ENCODE measurements around the gene DDX23.

DDX23 gene

DNA sequence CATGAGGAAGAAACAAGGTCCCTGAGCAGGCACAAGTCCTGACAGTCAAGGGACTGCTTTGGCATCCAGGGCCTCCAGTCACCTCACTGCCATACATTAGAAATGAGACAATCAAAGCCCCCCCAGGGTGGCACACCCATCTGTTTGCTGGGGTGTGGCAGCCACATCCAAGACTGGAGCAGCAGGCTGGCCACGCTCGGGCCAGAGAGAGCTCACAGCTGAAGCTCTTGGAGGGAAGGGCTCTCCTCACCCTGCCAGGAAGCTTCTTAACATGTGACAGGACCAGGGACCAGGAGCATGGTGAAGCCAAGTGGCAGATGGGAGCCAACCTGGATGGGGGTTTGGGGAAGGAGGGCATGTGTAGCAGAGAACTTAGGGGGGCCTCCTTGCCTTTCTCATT is 23.7 kb downstream of the DDX23 start:
- H3K4me1 ChIP-seq (ENCODE audit: low read depth, poor library complexity, severe bottlenecking): no peaks in the 10 kb centered on the region
- H3K36me3 ChIP-seq (ENCODE audit: insufficient read depth): peaks cover 20% of the 10 kb centered on the region; the same call in 1 of the 2 replicates
- TF ChIP-seq, protein P1, sequence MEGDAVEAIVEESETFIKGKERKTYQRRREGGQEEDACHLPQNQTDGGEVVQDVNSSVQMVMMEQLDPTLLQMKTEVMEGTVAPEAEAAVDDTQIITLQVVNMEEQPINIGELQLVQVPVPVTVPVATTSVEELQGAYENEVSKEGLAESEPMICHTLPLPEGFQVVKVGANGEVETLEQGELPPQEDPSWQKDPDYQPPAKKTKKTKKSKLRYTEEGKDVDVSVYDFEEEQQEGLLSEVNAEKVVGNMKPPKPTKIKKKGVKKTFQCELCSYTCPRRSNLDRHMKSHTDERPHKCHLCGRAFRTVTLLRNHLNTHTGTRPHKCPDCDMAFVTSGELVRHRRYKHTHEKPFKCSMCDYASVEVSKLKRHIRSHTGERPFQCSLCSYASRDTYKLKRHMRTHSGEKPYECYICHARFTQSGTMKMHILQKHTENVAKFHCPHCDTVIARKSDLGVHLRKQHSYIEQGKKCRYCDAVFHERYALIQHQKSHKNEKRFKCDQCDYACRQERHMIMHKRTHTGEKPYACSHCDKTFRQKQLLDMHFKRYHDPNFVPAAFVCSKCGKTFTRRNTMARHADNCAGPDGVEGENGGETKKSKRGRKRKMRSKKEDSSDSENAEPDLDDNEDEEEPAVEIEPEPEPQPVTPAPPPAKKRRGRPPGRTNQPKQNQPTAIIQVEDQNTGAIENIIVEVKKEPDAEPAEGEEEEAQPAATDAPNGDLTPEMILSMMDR (conservative IDR thresholded peaks at IDR 0.05; ENCODE audit: low read depth, low read length): no peak
- H3K4me2 ChIP-seq: no peak overlapping the region
- H4K20me1 ChIP-seq (ENCODE audit: insufficient read depth): no peaks in the 10 kb centered on the region
- H2AFZ ChIP-seq (ENCODE audit: low read depth): no peak overlapping the region
- no peak overlapping the region for H3K9ac ChIP-seq
- H3K4me3 ChIP-seq (IDR thresholded peaks at IDR 0.05; ENCODE audit: insufficient read depth, low read depth, low read length): no peak overlapping the region
- no peaks in the 10 kb centered on the region for H3K27me3 ChIP-seq (ENCODE audit: insufficient read depth, low read depth)
- H3K79me2 ChIP-seq (ENCODE audit: insufficient read depth, low read depth): no peaks in the 10 kb centered on the region
- H3K27ac ChIP-seq: no peak overlapping the region

DNA sequence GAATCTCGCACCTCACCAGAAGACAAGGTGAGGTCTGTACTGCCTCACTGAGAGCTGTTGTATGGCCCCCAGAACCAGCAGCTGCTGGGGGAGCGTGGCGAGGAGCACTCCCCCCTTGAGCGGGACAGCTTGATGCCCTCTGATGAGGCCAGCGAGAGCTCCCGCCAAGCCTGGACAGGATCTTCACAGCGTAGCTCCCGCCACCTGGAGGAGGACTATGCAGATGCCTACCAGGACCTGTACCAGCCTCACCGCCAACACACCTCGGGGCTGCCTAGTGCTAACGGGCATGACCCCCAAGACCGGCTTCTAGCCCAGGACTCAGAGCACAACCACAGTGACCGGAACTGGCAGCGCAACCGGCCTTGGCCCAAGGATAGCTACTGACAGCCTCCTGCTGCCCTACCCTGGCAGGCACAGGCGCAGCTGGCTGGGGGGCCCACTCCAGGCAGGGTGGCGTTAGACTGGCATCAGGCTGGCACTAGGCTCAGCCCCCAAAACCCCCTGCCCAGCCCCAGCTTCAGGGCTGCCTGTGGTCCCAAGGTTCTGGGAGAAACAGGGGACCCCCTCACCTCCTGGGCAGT is 24.4 kb downstream of the DDX23 start:
- H3K4me2 ChIP-seq: no peak overlapping the region

DNA sequence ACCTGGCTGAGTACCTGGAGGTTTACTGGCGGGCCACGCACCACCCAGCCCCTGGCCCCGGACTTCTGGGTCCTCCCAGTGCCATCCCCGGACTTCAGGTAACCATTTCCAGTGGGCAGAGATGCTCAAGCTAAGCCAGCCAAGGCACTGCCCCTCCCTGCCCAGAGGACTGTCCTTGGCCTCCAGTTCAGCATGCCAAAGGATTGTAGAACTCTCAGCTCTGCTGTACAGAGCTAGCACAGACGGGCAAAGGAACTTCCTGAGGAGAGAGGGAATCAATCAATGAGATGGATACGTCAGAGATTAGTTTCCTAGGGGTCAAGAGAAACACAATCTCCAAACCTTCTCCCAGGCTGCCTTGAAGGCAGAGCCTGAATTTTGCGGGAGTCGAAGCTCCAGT is 24.9 kb downstream of the DDX23 start:
- H3K36me3 ChIP-seq (ENCODE audit: insufficient read depth): peaks cover 9% of the 10 kb centered on the region; the same call in 1 of the 2 replicates
- H2AFZ ChIP-seq (ENCODE audit: low read depth): no peak overlapping the region
- no peak overlapping the region for H3K27ac ChIP-seq
- H3K4me3 ChIP-seq (IDR thresholded peaks at IDR 0.05; ENCODE audit: insufficient read depth, low read depth, low read length): no peak overlapping the region
- no peaks in the 10 kb centered on the region for H4K20me1 ChIP-seq (ENCODE audit: insufficient read depth)
- H3K9ac ChIP-seq: no peak overlapping the region
- no peaks in the 10 kb centered on the region for H3K79me2 ChIP-seq (ENCODE audit: insufficient read depth, low read depth)
- H3K4me1 ChIP-seq (ENCODE audit: low read depth, poor library complexity, severe bottlenecking): no peaks in the 10 kb centered on the region
- TF ChIP-seq, protein P1 (conservative IDR thresholded peaks at IDR 0.05; ENCODE audit: low read depth, low read length): no peak
- no peak overlapping the region for H3K4me2 ChIP-seq
- no peaks in the 10 kb centered on the region for H3K27me3 ChIP-seq (ENCODE audit: insufficient read depth, low read depth)

More for the DNA sequence above, 24.4 kb downstream of the DDX23 start:
- Histone ChIP-seq H4K20me1 (ENCODE audit: insufficient read depth) (no peaks in the 10 kb centered on the region), H3K27me3 (ENCODE audit: insufficient read depth, low read depth) (no peaks in the 10 kb centered on the region), H3K4me1 (ENCODE audit: low read depth, poor library complexity, severe bottlenecking) (no peaks in the 10 kb centered on the region), H3K27ac (no peak overlapping the region), H3K4me3 (IDR thresholded peaks at IDR 0.05; ENCODE audit: insufficient read depth, low read depth, low read length) (no peak overlapping the region), H2AFZ (ENCODE audit: low read depth) (no peak overlapping the region), H3K36me3 (ENCODE audit: insufficient read depth) (peaks cover 13% of the 10 kb centered on the region; the same call in 1 of the 2 replicates), H3K9ac (no peak overlapping the region), H3K79me2 (ENCODE audit: insufficient read depth, low read depth) (no peaks in the 10 kb centered on the region)
- TF ChIP-seq, protein P1 (conservative IDR thresholded peaks at IDR 0.05; ENCODE audit: low read depth, low read length): no peak

DNA sequence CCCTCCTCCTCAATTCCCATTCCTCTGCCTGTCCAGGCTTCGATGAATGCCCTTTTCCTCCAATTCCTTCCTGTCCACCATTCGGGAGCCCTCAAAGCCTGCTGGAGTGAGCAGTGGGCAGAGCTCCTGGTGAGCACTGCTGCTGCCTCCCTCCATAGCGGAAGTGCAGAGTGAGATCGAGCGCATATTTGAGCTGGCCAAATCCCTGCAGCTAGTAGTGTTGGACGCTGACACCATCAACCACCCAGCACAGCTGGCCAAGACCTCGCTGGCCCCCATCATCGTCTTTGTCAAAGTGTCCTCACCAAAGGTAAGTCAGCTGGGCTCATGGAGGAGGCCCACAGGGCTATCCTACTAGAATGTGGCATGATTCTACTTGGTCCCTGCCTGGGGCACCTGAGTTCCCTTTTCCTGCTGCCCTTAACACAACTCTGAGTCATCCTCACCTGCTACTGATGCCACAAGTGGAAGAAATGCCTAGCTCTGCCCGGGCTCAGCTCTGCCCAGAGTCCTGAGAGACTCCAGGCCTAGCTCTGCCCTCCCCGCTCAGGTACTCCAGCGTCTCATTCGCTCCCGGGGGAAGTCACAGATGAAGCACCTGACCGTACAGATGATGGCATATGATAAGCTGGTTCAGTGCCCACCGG is 25.6 kb downstream of the DDX23 start:
- H3K4me2 ChIP-seq: no peak overlapping the region
- H4K20me1 ChIP-seq (ENCODE audit: insufficient read depth): no peaks in the 10 kb centered on the region
- peaks cover 7% of the 10 kb centered on the region; the same call in 1 of the 2 replicates for H3K36me3 ChIP-seq (ENCODE audit: insufficient read depth)
- TF ChIP-seq, protein P1 (conservative IDR thresholded peaks at IDR 0.05; ENCODE audit: low read depth, low read length): no peak
- H3K4me3 ChIP-seq (IDR thresholded peaks at IDR 0.05; ENCODE audit: insufficient read depth, low read depth, low read length): no peak overlapping the region
- no peak overlapping the region for H3K27ac ChIP-seq
- H3K9ac ChIP-seq: no peak overlapping the region
- H3K4me1 ChIP-seq (ENCODE audit: low read depth, poor library complexity, severe bottlenecking): no peaks in the 10 kb centered on the region
- no peaks in the 10 kb centered on the region for H3K27me3 ChIP-seq (ENCODE audit: insufficient read depth, low read depth)
- no peak overlapping the region for H2AFZ ChIP-seq (ENCODE audit: low read depth)
- no peaks in the 10 kb centered on the region for H3K79me2 ChIP-seq (ENCODE audit: insufficient read depth, low read depth)
